HepG2 (cell line): Measurements from ENCODE around the gene SERPINF2. TPM values are rescaled to one million over a fixed set of nuclear protein-coding genes. Genes with fewer than 3 reads are reported as not detected.

Source experiments
- CHD2 ChIP-seq: IDR thresholded peaks from 2 replicates; pipeline ENCODE4 v1.6.1; 2011; ENCODE audit warnings: low read depth, low read length, improper control_type of control experiment
- ERF ChIP-seq: IDR thresholded peaks from 2 replicates; pipeline ENCODE4 v1.6.1; 2018; ENCODE audit warnings: missing biosample characterization, missing genetic modification reagents
- HNRNPL ChIP-seq: fragments of 200-400 bp; formaldehyde crosslinking; IDR thresholded peaks from 2 replicates; pipeline ENCODE4 v1.6.1; 2017; ENCODE audit warnings: mild to moderate bottlenecking, low read depth, low read length
- HOXA9 ChIP-seq: sonication (generic); formaldehyde crosslinking; IDR thresholded peaks from 2 replicates; pipeline ENCODE4 v1.8.1; 2022; ENCODE audit warnings: missing genetic modification reagents, mild to moderate bottlenecking, moderate library complexity, borderline replicate concordance
- MAFK ChIP-seq, 2 experiments: IDR thresholded peaks in 1 of 2; conservative IDR thresholded peaks in 1 of 2; 2 replicates each; pipeline ENCODE4 v1.6.1; 2011; ENCODE audit warnings: improper control_type of control experiment in 2 of 2, low read length in 2 of 2
- PAX8 ChIP-seq: sonication (generic); formaldehyde crosslinking; IDR thresholded peaks from 2 replicates; pipeline ENCODE4 v1.8.0; 2022; ENCODE audit warnings: mild to moderate bottlenecking, missing genetic modification reagents, borderline replicate concordance
- PHB2 ChIP-seq: fragments of 450-650 bp; IDR thresholded peaks from 2 replicates; pipeline ENCODE4 v1.6.1; 2018; ENCODE audit not compliant: partially characterized antibody
- RBM22 ChIP-seq: fragments of 200-400 bp; formaldehyde crosslinking; optimal IDR thresholded peaks from 2 replicates; pipeline ENCODE3; 2017; ENCODE audit warnings: mild to moderate bottlenecking, low read length, moderate library complexity
- REXO4 ChIP-seq: sonication (generic); formaldehyde crosslinking; IDR thresholded peaks from 2 replicates; pipeline ENCODE4 v1.8.0; 2022; ENCODE audit warnings: missing genetic modification reagents, mild to moderate bottlenecking, borderline replicate concordance
- SETDB1 ChIP-seq: sonication (generic); formaldehyde crosslinking; IDR thresholded peaks from 2 replicates; pipeline ENCODE4 v1.5.1; 2020; ENCODE audit warnings: missing genetic modification reagents, mild to moderate bottlenecking, borderline replicate concordance
- SNAI1 ChIP-seq: sonication (generic); formaldehyde crosslinking; IDR thresholded peaks from 2 replicates; pipeline ENCODE4 v1.5.0; 2020; ENCODE audit warnings: mild to moderate bottlenecking, missing genetic modification reagents, borderline replicate concordance
- TCF12 ChIP-seq, 2 experiments: fragments of 450-650 bp in 1 of 2; sonication (generic) in 1 of 2; formaldehyde crosslinking in 1 of 2; IDR thresholded peaks; 2 replicates each; pipeline versions ENCODE4 v1.6.1 to v1.8.0; 2017 to 2022; ENCODE audit warnings: antibody characterized with exemption in 1 of 2, mild to moderate bottlenecking in 1 of 2, missing genetic modification reagents in 1 of 2, moderate library complexity in 1 of 2
- THAP11 ChIP-seq: IDR thresholded peaks from 2 replicates; pipeline ENCODE4 v1.6.1; 2016; ENCODE audit warnings: missing biosample characterization, missing genetic modification reagents
- TOE1 ChIP-seq: sonication (generic); formaldehyde crosslinking; IDR thresholded peaks from 2 replicates; pipeline ENCODE4 v1.4.0; 2020; ENCODE audit warnings: mild to moderate bottlenecking, missing genetic modification reagents
- ZBTB1 ChIP-seq: sonication (generic); formaldehyde crosslinking; IDR thresholded peaks from 2 replicates; pipeline ENCODE4 v1.4.0; 2020; ENCODE audit warnings: missing genetic modification reagents, borderline replicate concordance
- ZC3H13 ChIP-seq: sonication (generic); formaldehyde crosslinking; IDR thresholded peaks from 2 replicates; pipeline ENCODE4 v1.8.1; 2023; ENCODE audit warnings: mild to moderate bottlenecking, missing genetic modification reagents, moderate library complexity
- ZNF484 ChIP-seq: sonication (generic); formaldehyde crosslinking; IDR thresholded peaks from 2 replicates; pipeline ENCODE4 v1.5.1; 2020; ENCODE audit warnings: mild to moderate bottlenecking, low read depth, missing genetic modification reagents, borderline replicate concordance
- ZNF639 ChIP-seq: conservative IDR thresholded peaks from 2 replicates; pipeline ENCODE4 v1.6.1; 2018; ENCODE audit warnings: missing genetic modification reagents
- ZNF781 ChIP-seq: sonication (generic); formaldehyde crosslinking; IDR thresholded peaks from 2 replicates; pipeline ENCODE4 v1.5.1; 2020; ENCODE audit warnings: borderline replicate concordance, mild to moderate bottlenecking, missing genetic modification reagents; ENCODE audit errors: not compliant biosample characterization
- polyA plus RNA-seq, 8 experiments: library from polyadenylated mRNA; depleted of rRNA in 3 of 8; stranded (reverse) in 7 of 8; unstranded in 1 of 8; fragments of >200 nt; fragmentation: Illumina TruSeq in 4 of 8; extraction: Trizol in 4 of 8; gene quantifications; 2 replicates each; pipeline versions ENCODE4 v1.2.1 to v1.2.3, GENCODE V29; 2011 to 2016; ENCODE audit warnings: low read depth in 4 of 8, missing spikeins in 1 of 8, mixed read lengths in 1 of 8; ENCODE audit not compliant: insufficient read depth in 1 of 8
- total RNA-seq, 5 experiments: library from RNA; depleted of rRNA; stranded (reverse); fragments of >200 nt; fragmentation: Illumina TruSeq; extraction: Trizol; gene quantifications; 2 replicates each; pipeline ENCODE4 v1.2.3, GENCODE V29; 2016; ENCODE audit warnings: low read depth in 1 of 5
- TF ChIP-seq, protein P1 (sequence below): sonication (generic); formaldehyde crosslinking; IDR thresholded peaks from 2 replicates; pipeline ENCODE4 v1.4.0; 2020; ENCODE audit warnings: missing genetic modification reagents
- TF ChIP-seq, protein P2 (sequence below): sonication (generic); formaldehyde crosslinking; conservative IDR thresholded peaks from 2 replicates; pipeline ENCODE4 v1.8.0; 2022; ENCODE audit warnings: low read depth, missing genetic modification reagents
- TF ChIP-seq, protein P3 (sequence below): sonication (generic); formaldehyde crosslinking; IDR thresholded peaks from 2 replicates; pipeline ENCODE4 v1.5.0; 2020; ENCODE audit warnings: mild to moderate bottlenecking, missing genetic modification reagents

SERPINF2 gene
- total and polyA plus RNA-seq, 2 of the 13 experiments (the other 11 are each of a cell fraction or from before 2014, with no cell fraction given), result 309 to 548 TPM

DNA sequence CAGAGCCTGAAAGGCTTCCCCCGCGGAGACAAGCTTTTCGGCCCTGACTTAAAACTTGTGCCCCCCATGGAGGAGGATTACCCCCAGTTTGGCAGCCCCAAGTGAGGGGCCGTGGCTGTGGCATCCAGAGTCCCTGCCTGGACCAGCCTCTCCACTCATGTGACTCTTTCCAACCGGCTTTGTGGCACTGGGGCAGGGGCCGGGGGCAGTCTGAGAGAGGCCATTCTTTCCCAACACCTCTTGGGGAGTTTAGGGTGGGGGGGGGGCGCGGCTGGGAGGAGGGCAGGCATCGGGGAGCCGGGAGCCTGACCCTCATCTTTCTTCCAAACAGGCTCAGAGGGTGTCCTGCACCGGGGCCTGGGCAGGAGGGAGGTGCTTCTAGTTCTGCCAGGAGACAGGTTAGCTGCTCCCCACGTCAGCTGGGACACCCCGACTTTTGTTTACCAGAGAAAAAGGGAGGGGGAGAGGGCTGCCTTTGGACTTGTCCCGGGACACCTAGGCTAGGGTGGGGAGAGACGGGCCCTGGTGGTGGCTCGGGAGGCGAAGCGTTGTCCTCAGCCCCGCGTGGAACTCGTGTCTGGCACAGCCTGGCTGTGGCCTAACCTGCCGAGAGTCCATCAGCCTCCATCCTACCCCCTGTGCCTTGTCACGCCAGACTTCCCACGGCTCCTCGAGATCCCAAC is 11.9 kb downstream of the SERPINF2 start (continued):
- TF ChIP-seq, protein P1, sequence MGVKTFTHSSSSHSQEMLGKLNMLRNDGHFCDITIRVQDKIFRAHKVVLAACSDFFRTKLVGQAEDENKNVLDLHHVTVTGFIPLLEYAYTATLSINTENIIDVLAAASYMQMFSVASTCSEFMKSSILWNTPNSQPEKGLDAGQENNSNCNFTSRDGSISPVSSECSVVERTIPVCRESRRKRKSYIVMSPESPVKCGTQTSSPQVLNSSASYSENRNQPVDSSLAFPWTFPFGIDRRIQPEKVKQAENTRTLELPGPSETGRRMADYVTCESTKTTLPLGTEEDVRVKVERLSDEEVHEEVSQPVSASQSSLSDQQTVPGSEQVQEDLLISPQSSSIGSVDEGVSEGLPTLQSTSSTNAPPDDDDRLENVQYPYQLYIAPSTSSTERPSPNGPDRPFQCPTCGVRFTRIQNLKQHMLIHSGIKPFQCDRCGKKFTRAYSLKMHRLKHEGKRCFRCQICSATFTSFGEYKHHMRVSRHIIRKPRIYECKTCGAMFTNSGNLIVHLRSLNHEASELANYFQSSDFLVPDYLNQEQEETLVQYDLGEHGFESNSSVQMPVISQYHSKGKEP (CRISPR knock-in tag), result no peak
- TF ChIP-seq ZNF781 (CRISPR knock-in tag) (no peak), TOE1 (CRISPR knock-in tag) (no peak), ZNF639 (CRISPR knock-in tag) (no peak), HNRNPL (no peak), PAX8 (CRISPR knock-in tag) (no peak), THAP11 (CRISPR knock-in tag) (no peak), ZBTB1 (CRISPR knock-in tag) (no peak), ERF (no peak), ZNF484 (CRISPR knock-in tag) (no peak), RBM22 (peak; percentile 26), TCF12 (IDR thresholded peaks at IDR 0.05) (no peak), TCF12 (CRISPR knock-in tag; IDR thresholded peaks at IDR 0.05) (no peak), ZC3H13 (CRISPR knock-in tag) (peak; percentile 63), SETDB1 (CRISPR knock-in tag) (no peak), PHB2 (no peak), REXO4 (CRISPR knock-in tag) (no peak), SNAI1 (CRISPR knock-in tag) (no peak), MAFK (conservative IDR thresholded peaks at IDR 0.05 in 1 of 2, IDR thresholded peaks at IDR 0.05 in 1 of 2; ENCODE audit: low read length in 2 of 2) (no peak), CHD2 (no peak), HOXA9 (CRISPR knock-in tag) (peak; percentile 27; the same call in 1 of the 2 replicates)
- TF ChIP-seq, protein P2, sequence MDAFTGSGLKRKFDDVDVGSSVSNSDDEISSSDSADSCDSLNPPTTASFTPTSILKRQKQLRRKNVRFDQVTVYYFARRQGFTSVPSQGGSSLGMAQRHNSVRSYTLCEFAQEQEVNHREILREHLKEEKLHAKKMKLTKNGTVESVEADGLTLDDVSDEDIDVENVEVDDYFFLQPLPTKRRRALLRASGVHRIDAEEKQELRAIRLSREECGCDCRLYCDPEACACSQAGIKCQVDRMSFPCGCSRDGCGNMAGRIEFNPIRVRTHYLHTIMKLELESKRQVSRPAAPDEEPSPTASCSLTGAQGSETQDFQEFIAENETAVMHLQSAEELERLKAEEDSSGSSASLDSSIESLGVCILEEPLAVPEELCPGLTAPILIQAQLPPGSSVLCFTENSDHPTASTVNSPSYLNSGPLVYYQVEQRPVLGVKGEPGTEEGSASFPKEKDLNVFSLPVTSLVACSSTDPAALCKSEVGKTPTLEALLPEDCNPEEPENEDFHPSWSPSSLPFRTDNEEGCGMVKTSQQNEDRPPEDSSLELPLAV (CRISPR knock-in tag), result no peak
- TF ChIP-seq, protein P3, sequence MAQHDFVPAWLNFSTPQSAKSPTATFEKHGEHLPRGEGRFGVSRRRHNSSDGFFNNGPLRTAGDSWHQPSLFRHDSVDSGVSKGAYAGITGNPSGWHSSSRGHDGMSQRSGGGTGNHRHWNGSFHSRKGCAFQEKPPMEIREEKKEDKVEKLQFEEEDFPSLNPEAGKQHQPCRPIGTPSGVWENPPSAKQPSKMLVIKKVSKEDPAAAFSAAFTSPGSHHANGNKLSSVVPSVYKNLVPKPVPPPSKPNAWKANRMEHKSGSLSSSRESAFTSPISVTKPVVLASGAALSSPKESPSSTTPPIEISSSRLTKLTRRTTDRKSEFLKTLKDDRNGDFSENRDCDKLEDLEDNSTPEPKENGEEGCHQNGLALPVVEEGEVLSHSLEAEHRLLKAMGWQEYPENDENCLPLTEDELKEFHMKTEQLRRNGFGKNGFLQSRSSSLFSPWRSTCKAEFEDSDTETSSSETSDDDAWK (CRISPR knock-in tag), result no peak
